ENCODE measurements around the gene PIK3R5. TPM values are rescaled to one million over a fixed set of nuclear protein-coding genes. Genes with fewer than 3 reads are reported as not detected.
"Not testable (repeated sequence)": the region's sequence is repeated elsewhere in the genome, so short reads cannot be mapped to it uniquely, and the experiment has no call there.

Gene PIK3R5
- total RNA-seq, 1 experiment from 2014 or later = 2.5 TPM

DNA sequence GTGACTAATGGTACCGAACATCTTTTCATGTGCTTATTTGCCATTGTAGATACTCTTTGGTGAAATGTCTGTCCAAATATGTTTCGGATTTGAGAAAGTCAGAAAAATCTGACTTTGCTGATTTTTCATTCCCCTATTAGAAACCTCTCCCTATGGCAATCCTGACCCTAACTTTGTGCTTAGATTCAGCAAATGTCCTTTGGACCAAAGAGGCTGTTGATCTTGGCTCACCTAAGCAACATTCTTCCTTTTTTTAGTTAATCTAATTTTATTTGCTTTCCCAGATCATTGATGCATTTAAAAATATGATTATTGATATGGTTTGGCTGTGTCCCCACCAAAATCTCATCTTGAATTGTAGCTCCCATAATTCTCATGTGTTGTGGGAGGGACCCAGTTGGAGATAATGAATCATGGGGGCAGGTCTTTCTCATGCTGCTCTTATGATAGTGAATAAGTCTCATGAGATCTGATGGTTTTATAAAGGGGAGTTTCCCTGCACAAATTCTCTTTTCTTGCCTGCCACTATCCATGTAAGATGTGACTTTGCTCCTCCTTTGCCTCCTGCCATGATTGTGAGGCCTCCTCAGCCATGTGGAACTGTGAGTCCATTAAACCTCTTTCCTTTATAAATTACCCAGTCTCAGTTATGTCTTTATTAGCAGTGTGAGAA lies 22.9 kb upstream of the PIK3R5 start:
- H2AFZ ChIP-seq (ENCODE audit: low read depth, low read length, poor library complexity, severe bottlenecking); DNase-seq (ENCODE audit: low read depth, low spot score); CTCF ChIA-PET; H4K20me1 ChIP-seq (ENCODE audit: insufficient read depth); H3K27ac ChIP-seq (ENCODE audit: low read depth, low read length); RAD21 ChIA-PET (ENCODE audit: low non-redundant PET in 1 of 2, low total read pairs in 2 of 2, uncharacterized antibody in 2 of 2, unreplicated experiment in 2 of 2); H3K4me2 ChIP-seq (ENCODE audit: low read length); H3K9ac ChIP-seq (ENCODE audit: low read length); POLR2A ChIA-PET; intact Hi-C loops (cut with micrococcal nuclease); BruUV-seq (replicated peaks); H3K36me3 ChIP-seq (ENCODE audit: control insufficient read depth in 1 of 2, insufficient read depth in 2 of 2, low read length in 2 of 2); H3K4me1 ChIP-seq (ENCODE audit: control insufficient read depth in 1 of 2, insufficient read depth in 2 of 2, low read length in 2 of 2); H3K27me3 ChIP-seq (ENCODE audit: insufficient read depth, low read length); H3K9me3 ChIP-seq (ENCODE audit: control insufficient read depth in 1 of 2, insufficient read depth in 1 of 2, low read depth in 1 of 2, low read length in 2 of 2); H3K4me3 ChIP-seq (replicated peaks in 1 of 2; ENCODE audit: low read depth in 1 of 2, low read length in 2 of 2); ATAC-seq; H3K79me2 ChIP-seq (ENCODE audit: insufficient read depth, low read length); H3K9me2 ChIP-seq (ENCODE audit: insufficient read depth): not testable (repeated sequence)

GRCh38 chr17:8986295-8986694 lies 20.8 kb upstream of the PIK3R5 start:
- Histone ChIP-seq H3K9me2 (ENCODE audit: insufficient read depth) (no peaks in the 10 kb centered on the region), H3K4me1 (ENCODE audit: control insufficient read depth in 1 of 2, insufficient read depth in 2 of 2, low read length in 2 of 2) (no peaks in the 10 kb centered on the region), H2AFZ (ENCODE audit: low read depth, low read length, poor library complexity, severe bottlenecking) (no peak overlapping the region), H4K20me1 (ENCODE audit: insufficient read depth) (no peaks in the 10 kb centered on the region), H3K9me3 (ENCODE audit: control insufficient read depth in 1 of 2, insufficient read depth in 1 of 2, low read depth in 1 of 2, low read length in 2 of 2) (no peaks in the 10 kb centered on the region), H3K27ac (ENCODE audit: low read depth, low read length) (no peak overlapping the region), H3K79me2 (ENCODE audit: insufficient read depth, low read length) (no peaks in the 10 kb centered on the region), H3K4me2 (ENCODE audit: low read length) (no peak overlapping the region), H3K4me3 (replicated peaks in 1 of 2; ENCODE audit: low read depth in 1 of 2, low read length in 2 of 2) (no peak overlapping the region), H3K9ac (ENCODE audit: low read length) (no peak overlapping the region), H3K27me3 (ENCODE audit: insufficient read depth, low read length) (no peaks in the 10 kb centered on the region), H3K36me3 (ENCODE audit: control insufficient read depth in 1 of 2, insufficient read depth in 2 of 2, low read length in 2 of 2) (no peaks in the 10 kb centered on the region)
- ATAC-seq = peak; percentile 63
- TF ChIP-seq, protein P1, sequence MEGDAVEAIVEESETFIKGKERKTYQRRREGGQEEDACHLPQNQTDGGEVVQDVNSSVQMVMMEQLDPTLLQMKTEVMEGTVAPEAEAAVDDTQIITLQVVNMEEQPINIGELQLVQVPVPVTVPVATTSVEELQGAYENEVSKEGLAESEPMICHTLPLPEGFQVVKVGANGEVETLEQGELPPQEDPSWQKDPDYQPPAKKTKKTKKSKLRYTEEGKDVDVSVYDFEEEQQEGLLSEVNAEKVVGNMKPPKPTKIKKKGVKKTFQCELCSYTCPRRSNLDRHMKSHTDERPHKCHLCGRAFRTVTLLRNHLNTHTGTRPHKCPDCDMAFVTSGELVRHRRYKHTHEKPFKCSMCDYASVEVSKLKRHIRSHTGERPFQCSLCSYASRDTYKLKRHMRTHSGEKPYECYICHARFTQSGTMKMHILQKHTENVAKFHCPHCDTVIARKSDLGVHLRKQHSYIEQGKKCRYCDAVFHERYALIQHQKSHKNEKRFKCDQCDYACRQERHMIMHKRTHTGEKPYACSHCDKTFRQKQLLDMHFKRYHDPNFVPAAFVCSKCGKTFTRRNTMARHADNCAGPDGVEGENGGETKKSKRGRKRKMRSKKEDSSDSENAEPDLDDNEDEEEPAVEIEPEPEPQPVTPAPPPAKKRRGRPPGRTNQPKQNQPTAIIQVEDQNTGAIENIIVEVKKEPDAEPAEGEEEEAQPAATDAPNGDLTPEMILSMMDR (IDR thresholded peaks at IDR 0.05 in 2 of 3, conservative IDR thresholded peaks at IDR 0.05 in 1 of 3; ENCODE audit: borderline replicate concordance in 1 of 3, insufficient read depth in 1 of 3, low read depth in 2 of 3, low read length in 2 of 3) = peak in 2 of 3 experiments; percentile 40; a peak in 2 of 6 replicates
- TF ChIP-seq MAX (IDR thresholded peaks at IDR 0.05) (no peak), CBX3 (IDR thresholded peaks at IDR 0.05; ENCODE audit: low read depth) (no peak), ZNF274 (IDR thresholded peaks at IDR 0.05; ENCODE audit: low read depth, low read length) (no peak), ELF1 (IDR thresholded peaks at IDR 0.05; ENCODE audit: borderline replicate concordance, low read depth) (no peak), ATF3 (IDR thresholded peaks at IDR 0.05) (no peak), EGR1 (IDR thresholded peaks at IDR 0.05; ENCODE audit: low read depth) (no peak), SRF (IDR thresholded peaks at IDR 0.05; ENCODE audit: low read depth) (no peak), RAD21 (IDR thresholded peaks at IDR 0.05; ENCODE audit: low read depth) (peak; percentile 21), EZH2 (IDR thresholded peaks at IDR 0.05) (no peak), REST (IDR thresholded peaks at IDR 0.05; ENCODE audit: low read depth) (no peak), ZFX (IDR thresholded peaks at IDR 0.05) (no peak)
- intact Hi-C loops (cut with micrococcal nuclease) = no loop called here
- RAD21 ChIA-PET (ENCODE audit: low non-redundant PET in 1 of 2, low total read pairs in 2 of 2, uncharacterized antibody in 2 of 2, unreplicated experiment in 2 of 2) = no interaction called here
- CTCF ChIA-PET = interaction anchor here (1.8 to 1.9 kb wide), 2 partner anchors 11 to 12 kb away, joined by 8 to 9 read pairs; no protein-coding TSS in a partner anchor
- no TSS peak for BruUV-seq (replicated peaks)
- no peak for DNase-seq (ENCODE audit: low read depth, low spot score)
- POLR2A ChIA-PET = no interaction called here

Data from HCT116 (cell line).